Measurements from ENCODE around the gene SAPCD1.

Gene SAPCD1

DNA sequence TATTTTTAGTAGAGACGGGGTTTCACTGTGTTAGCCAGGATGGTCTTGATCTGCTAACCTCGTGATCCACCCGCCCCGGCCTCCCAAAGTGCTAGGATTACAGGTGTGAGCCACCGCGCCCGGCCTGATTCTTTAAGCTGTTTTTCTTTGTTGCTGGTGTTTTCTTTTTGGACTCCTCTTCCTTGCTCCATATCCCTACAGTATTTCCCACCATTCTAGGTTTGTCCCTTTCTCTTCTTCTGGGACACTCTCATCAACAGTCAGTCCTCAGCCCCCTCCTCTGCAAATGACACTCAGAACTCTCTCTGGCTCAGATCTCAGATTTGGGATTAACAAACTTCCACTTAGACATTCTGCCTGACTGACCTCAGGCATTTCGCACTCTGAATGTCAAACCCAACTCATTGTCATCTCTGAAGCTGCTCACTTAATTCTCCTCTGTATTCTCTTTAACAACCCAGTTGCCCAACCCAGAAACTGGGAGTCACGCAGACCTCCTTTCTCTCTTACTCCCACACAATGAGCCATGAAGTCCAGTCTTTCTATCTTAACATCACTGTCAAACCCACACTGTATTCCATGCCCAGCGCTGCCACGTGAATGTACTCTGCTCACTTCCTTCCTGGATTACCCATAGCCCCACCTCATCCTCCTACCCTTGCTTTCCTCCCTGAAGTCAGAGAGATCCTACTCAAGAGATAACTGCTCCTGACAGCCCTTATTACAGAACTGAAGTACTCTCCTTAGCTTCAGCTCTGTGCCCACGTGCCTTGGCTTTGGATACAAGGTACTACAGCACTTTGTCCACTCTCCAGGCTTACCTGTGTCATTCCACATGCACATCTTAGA, 36.7 kb upstream of the SAPCD1 start:
- DNase-seq (ENCODE audit: low spot score), result peak; percentile 34
- no peaks in the 10 kb centered on the region for H3K9me3 Mint-ChIP-seq
- peak overlapping the region; percentile 61 for H3K27ac Mint-ChIP-seq
- H3K36me3 Mint-ChIP-seq (ENCODE audit: low read depth), result peaks cover 31% of the 10 kb centered on the region
- no peak overlapping the region for H3K4me3 Mint-ChIP-seq
- H3K27me3 Mint-ChIP-seq (ENCODE audit: low read depth), result peaks cover 2% of the 10 kb centered on the region
- peaks cover 44% of the 10 kb centered on the region for H3K4me1 Mint-ChIP-seq (ENCODE audit: low read depth)

DNA sequence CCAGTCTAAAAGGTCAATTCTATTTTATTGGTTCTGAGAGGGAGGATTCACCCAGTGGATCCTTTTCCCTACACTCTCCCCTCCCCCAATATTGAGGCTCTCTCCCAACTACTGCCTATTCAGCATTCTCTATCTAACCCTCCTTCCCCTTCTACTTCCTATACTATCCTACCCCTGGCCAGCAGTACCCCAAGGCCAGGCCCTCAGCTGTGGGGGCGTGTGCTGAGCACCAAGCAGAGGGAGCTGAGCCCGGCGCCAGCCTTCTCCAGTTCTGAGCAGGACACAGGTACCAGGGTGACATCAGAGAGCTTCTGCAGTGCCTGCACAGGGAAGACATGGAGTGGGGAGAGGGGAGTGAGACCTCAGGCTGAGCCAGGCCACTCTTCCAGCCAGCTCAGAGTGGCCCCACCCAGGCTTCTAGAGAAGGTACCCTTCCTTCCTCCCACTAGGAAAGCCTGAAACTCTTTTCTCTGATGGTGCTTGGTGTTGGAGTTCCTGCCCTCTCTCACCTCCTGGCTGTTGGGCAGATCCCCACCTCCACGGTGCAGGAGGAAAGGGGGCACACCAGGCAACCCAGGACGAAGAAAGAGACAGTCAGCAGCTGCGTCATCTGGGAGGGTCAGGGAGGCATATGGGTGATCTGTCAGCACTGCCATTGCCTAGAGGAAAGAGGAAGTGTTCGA, 35.3 kb upstream of the SAPCD1 start:
- H3K9me3 Mint-ChIP-seq, result no peaks in the 10 kb centered on the region
- H3K4me1 Mint-ChIP-seq (ENCODE audit: low read depth), result peaks cover 45% of the 10 kb centered on the region
- H3K4me3 Mint-ChIP-seq, result peak overlapping the region; percentile 75
- H3K27ac Mint-ChIP-seq, result peak overlapping the region; percentile 80
- no peaks in the 10 kb centered on the region for H3K27me3 Mint-ChIP-seq (ENCODE audit: low read depth)
- peaks cover 42% of the 10 kb centered on the region for H3K36me3 Mint-ChIP-seq (ENCODE audit: low read depth)
- DNase-seq (ENCODE audit: low spot score), result no peak

DNA sequence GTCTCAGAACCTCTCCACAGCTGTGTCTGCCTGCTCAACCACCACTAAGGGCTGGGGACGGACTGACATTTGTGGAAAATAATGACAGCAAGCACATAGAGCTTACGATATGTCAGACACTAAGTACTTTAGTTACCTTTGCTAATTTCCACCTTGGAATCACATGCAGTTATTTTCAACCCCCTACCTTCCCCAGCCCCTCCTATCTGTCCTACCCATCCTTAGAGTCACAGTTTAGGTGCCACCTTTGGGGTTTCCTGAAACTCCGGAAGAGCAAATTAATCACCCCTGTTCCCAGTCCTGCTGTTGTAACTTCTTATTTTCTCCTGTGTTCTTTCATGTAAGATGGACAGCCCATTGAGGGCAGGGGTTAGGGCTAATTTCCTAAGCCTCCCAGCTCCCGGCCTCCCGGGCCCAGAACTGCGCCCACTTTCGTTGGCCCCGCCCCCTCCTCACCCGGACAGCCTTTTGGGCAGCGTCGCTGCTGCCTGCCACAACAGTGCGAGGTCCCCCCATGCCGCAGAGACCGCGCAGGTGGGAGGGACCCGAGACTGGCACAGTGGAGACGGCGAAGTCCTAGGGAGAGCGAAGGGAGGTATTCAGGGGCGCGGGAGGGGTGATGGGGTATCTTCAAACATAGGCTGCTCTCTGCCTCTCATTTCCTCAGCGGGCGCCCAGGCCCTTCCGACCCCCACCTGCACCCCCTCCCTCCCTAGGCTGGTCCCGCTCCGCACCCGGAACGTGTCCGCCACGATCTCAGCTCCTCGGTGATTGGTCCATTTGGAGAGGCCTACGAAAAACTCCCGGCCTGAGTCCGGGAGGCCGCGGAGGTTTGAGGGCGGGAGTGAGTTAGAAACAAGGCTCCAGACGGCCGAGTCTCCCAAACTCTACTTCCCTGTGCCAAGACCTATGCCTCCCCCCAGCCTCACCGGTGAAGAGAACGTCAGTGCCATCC, 34.5 kb upstream of the SAPCD1 start:
- no peak for DNase-seq (ENCODE audit: low spot score)
- H3K4me3 Mint-ChIP-seq, result peak overlapping the region; percentile 94

DNA sequence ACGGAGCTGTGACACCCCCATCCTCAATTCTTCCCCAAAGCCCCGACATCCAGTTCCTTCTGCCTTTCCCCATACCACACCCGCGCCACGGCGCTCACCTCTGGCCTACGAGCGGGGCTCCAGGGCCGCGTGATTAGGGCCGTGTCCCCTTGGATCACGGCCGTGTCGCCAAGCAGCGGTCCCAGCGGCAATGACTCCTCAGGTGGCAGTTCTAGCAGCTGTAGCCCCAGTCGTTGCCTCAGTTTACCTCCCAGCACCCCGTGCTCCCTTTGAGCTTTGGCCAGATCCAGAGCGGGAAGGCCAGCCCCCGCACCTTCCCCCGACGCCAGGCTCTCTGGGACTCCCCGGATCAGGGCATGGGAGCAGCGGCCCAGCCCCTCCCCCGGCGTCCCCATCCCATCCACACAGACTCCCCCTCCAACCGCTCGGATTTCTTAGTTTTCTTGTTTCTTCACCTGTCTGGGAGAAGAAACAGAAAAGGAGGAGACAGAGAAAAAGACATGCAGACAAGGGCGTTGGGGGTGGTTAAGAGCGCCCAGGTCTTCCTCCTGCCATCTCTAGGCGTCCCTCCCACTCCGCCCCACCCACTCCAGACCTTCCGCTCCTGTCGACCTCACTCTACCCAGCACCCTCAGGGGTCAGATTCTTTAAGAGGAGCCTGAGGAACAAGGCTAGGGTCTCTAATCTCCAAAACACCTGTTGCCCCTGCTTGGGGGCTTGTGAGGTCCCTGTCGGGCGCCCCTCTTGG, 33.5 kb upstream of the SAPCD1 start, which contains the start of gene DDAH2:
TSS of gene DDAH2 (minus strand) at position 533 of the 748 bp plus-strand sequence. CDS start at position 395, 138 bp downstream.
- peaks cover 54% of the 10 kb centered on the region for H3K36me3 Mint-ChIP-seq (ENCODE audit: low read depth)
- H3K4me1 Mint-ChIP-seq (ENCODE audit: low read depth), result peaks cover 52% of the 10 kb centered on the region
- DNase-seq (ENCODE audit: low spot score), result no peak
- peak within 1 kb of the TSS; percentile 86 for H3K27ac Mint-ChIP-seq
- H3K9me3 Mint-ChIP-seq, result no peaks in the 10 kb centered on the region
- peak within 1 kb of the TSS; percentile 94 for H3K4me3 Mint-ChIP-seq
- no peaks in the 10 kb centered on the region for H3K27me3 Mint-ChIP-seq (ENCODE audit: low read depth)

More for the DNA sequence above, 34.5 kb upstream of the SAPCD1 start:
- Mint-ChIP-seq H3K27ac (peak overlapping the region; percentile 80), H3K9me3 (no peaks in the 10 kb centered on the region), H3K36me3 (ENCODE audit: low read depth) (peaks cover 45% of the 10 kb centered on the region), H3K27me3 (ENCODE audit: low read depth) (no peaks in the 10 kb centered on the region), H3K4me1 (ENCODE audit: low read depth) (peaks cover 46% of the 10 kb centered on the region)

DNA sequence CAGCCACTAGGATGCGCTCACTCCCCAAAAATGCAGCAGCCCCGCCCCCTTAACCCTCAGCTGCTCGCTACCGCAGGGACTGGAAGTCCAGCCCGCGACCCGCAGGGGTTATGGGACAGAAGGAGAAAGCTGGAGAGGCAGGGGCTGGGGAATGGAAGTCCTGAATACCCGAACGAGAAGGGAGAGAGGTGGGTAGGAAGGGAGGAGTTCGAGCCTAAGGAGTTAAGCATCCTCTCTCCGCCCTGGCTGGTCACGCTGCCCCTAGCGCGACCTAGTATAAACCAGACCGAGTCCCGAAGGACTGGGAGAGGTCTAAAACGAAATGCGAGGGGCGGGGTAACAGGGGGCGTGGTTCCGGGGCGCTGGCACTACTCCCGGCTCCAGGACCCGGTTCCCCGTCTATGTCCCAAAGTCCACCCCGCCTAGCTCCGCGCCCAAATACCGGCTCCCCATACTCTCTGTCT, 32.9 kb upstream of the SAPCD1 start:
- Mint-ChIP-seq H3K36me3 (ENCODE audit: low read depth) (peaks cover 59% of the 10 kb centered on the region), H3K9me3 (no peaks in the 10 kb centered on the region), H3K27me3 (ENCODE audit: low read depth) (no peaks in the 10 kb centered on the region), H3K4me1 (ENCODE audit: low read depth) (peaks cover 55% of the 10 kb centered on the region), H3K27ac (peak overlapping the region; percentile 86), H3K4me3 (peak overlapping the region; percentile 94)
- DNase-seq (ENCODE audit: low spot score), result peak; percentile 76

DNA sequence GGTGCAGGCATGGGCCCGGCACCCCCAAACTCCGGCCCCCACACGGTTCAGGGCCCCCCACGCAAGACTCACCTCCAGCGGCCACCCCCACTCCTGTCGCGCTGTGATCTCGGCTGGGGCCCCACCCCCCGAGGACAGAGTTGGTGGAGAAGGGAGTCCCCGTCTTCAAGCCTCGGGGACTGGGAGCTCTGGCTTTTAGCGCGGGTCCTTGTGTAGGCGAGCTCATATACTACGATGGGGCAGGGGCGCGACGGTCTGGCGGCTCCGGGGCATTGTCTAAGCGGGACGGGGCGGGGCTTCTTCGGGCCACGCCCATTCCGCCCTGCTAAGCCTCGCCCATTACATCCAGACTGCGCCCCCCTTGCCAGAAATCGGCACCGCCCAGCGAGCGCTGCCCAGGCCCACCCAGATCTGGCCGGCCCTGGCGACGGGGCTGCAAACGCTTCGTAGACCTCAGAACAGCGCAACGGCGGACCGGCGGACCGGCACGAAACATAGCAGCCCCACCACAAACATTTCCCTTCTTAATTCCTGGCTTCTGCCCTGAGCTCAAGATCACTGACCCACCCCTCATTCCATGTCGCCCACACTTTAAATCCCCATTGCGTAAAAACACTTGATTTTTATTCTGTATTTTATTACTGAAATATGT, 32.4 kb upstream of the SAPCD1 start:
- Mint-ChIP-seq H3K4me1 (ENCODE audit: low read depth) (peaks cover 54% of the 10 kb centered on the region), H3K27ac (peak overlapping the region; percentile 65), H3K27me3 (ENCODE audit: low read depth) (no peaks in the 10 kb centered on the region), H3K9me3 (no peaks in the 10 kb centered on the region), H3K4me3 (peak overlapping the region; percentile 94), H3K36me3 (ENCODE audit: low read depth) (peaks cover 64% of the 10 kb centered on the region)
- peak; percentile 65 for DNase-seq (ENCODE audit: low spot score)

DNA sequence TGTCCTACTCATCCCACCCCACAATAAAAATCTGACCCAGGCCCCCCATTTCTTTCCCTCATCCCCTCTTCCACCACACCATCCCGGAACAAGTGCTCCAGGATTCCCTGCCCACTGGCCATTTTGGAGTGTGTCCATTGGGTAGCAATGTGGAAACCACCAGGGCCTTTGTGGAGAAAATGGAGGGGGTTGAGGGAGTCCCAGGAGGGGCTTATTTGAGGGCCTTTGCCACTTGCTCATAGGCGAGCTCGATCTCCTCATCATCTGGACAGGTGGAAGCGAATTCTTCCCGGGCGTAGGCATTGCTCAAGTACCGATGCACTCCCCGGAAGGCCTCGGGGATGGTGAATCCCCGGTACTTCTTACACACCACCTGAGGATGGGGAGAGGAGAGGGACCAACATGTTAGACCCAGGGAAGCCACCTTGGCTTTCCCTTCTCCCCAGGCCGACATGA, 31.8 kb upstream of the SAPCD1 start:
- Mint-ChIP-seq H3K27ac (no peak overlapping the region), H3K4me1 (ENCODE audit: low read depth) (peaks cover 51% of the 10 kb centered on the region), H3K4me3 (peak overlapping the region; percentile 94), H3K36me3 (ENCODE audit: low read depth) (peaks cover 68% of the 10 kb centered on the region), H3K9me3 (no peaks in the 10 kb centered on the region), H3K27me3 (ENCODE audit: low read depth) (no peaks in the 10 kb centered on the region)
- DNase-seq (ENCODE audit: low spot score), result no peak

DNA sequence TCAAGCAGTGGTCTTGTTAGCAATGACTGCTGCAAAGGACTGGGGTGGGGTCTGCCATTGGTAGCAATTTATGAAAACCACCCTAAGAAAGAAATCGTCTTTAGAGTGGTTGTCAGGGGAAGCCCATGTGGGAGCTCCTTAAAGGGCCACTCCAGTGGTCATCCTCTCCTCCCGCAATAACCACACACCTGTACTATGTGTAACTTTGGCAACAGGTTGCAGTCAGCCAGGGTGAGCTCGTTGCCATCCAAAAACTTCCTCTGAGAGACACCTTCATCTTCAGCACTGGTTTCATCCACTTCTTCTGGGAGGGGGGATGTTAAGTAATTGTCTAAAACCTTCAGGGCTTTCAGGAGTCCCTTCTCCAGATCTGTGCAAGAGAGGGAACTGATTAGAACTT, 30.4 kb upstream of the SAPCD1 start:
- DNase-seq (ENCODE audit: low spot score), result no peak
- Mint-ChIP-seq H3K27me3 (ENCODE audit: low read depth) (no peaks in the 10 kb centered on the region), H3K36me3 (ENCODE audit: low read depth) (peaks cover 63% of the 10 kb centered on the region), H3K4me3 (peak overlapping the region; percentile 26), H3K9me3 (no peaks in the 10 kb centered on the region), H3K4me1 (ENCODE audit: low read depth) (peaks cover 42% of the 10 kb centered on the region), H3K27ac (no peak overlapping the region)

DNA sequence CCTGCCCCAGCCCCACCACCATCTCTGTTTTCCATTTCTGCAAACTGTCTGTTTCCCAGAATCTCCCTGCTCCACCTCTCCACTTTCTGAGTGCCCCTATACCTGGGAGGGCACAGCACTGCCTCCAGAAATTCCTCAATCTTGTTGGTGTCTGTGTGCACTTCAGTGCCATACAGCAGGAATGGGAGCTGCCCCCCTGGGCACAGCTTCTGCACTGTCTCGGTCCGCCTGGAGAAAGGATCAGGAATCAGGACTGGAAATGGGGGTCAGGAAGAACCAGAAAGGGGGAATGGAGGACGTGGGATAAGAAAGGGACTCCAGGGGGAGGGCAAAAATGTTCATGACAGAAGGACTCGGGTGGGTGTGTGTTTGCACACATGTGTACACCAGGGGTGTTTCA, 28.7 kb upstream of the SAPCD1 start:
- H3K4me3 Mint-ChIP-seq, result peak overlapping the region; percentile 95
- H3K9me3 Mint-ChIP-seq, result no peaks in the 10 kb centered on the region
- H3K27me3 Mint-ChIP-seq (ENCODE audit: low read depth), result no peaks in the 10 kb centered on the region

DNA sequence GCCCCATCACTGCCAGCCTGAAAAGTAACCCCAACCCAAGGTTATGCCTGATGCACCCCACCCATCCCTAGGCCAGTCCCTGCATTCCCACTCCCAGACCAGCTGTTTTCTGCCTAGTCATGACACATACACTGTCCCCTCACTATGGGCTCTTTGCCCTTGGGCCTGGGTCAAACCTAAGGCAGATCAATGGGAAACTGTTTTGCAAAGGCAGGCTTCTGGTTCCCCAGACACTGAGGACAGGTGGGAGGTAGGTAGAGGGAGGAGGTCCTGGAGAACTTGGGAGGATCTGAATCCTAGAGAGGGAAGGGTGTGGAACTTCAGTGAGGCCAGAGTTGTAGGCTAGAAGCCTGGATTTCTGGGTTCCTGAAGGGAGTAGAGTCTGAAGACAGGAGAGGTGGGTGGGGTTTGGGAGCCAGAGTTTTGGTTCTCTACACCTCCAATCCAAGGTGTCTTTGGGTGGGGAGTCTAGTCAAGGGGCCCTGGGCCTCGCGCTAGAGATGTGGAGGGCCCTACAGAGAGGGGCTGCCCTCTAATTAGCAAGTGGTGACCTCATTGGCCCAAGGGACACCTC, 28.1 kb upstream of the SAPCD1 start:
- H3K36me3 Mint-ChIP-seq (ENCODE audit: low read depth), result peaks cover 54% of the 10 kb centered on the region
- H3K4me1 Mint-ChIP-seq (ENCODE audit: low read depth), result peaks cover 48% of the 10 kb centered on the region
- peak overlapping the region; percentile 97 for H3K27ac Mint-ChIP-seq
- no peaks in the 10 kb centered on the region for H3K27me3 Mint-ChIP-seq (ENCODE audit: low read depth)
- no peaks in the 10 kb centered on the region for H3K9me3 Mint-ChIP-seq
- H3K4me3 Mint-ChIP-seq, result peak overlapping the region; percentile 95
- no peak for DNase-seq (ENCODE audit: low spot score)

More for the DNA sequence above, 28.7 kb upstream of the SAPCD1 start:
- DNase-seq (ENCODE audit: low spot score), result no peak
- H3K27ac Mint-ChIP-seq, result peak overlapping the region; percentile 68
- H3K4me1 Mint-ChIP-seq (ENCODE audit: low read depth), result peaks cover 46% of the 10 kb centered on the region
- H3K36me3 Mint-ChIP-seq (ENCODE audit: low read depth), result peaks cover 57% of the 10 kb centered on the region

DNA sequence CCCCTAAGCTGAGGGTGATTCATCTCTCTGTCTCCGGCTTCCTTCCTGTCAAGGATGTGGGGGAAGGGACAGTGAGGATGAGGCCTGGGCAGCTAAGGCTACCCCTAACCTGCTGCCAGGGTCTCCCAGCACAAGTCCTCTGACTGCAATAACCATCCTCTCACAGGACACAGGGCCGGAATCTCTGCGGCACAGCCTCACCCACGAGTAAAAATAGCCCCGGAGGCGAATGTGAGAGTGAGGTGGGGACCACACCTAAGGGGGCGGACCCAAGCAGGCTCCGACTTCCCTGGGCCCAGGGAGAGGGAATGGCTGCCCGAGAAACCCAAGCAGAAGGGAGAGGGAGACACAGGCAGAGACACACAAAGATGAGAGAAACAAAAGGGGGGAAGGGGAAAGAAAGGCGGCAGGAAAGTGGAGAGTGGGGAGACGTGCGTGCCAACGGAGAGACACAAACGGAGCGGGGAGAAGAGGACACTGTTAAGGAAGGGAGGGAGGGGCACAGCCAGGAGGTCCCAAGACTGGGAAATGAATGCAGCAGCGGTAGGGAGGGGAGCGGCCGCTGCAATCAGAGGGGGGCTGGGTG, 27.5 kb upstream of the SAPCD1 start:
- Mint-ChIP-seq H3K9me3 (no peaks in the 10 kb centered on the region), H3K4me1 (ENCODE audit: low read depth) (peaks cover 49% of the 10 kb centered on the region), H3K27me3 (ENCODE audit: low read depth) (no peaks in the 10 kb centered on the region), H3K27ac (peak overlapping the region; percentile 97), H3K4me3 (peak overlapping the region; percentile 95), H3K36me3 (ENCODE audit: low read depth) (peaks cover 53% of the 10 kb centered on the region)
- peak; percentile 68 for DNase-seq (ENCODE audit: low spot score)
